ENCODE measurements around the gene FAM219B. TPM values are rescaled to one million over a fixed set of nuclear protein-coding genes. Genes with fewer than 3 reads are reported as not detected.
A peak's percentile ranks its signal among the peaks of the same experiment; 100 is the strongest.

The FAM219B gene
- total RNA-seq, 2 experiments from 2014 or later: 36.5 to 44.7 TPM

DNA sequence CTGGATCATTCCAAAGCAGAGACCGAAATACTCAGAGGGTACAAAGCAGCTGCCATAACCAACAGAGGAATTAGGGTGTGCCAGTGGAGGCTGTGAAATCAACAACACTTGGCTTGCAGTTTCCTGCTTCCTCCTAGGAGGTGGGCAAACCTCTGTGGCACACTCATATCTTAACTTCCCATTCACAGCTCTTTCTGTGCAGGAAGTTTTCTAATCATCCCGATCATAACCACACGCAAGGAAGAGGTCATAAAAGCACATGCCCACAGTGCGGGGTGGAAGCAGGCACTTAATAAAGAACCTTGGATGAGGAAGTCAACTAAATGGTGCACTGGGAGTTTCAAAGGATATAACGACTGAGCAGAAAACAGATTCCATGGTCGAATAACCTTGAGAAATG is 38.6 kb downstream of the FAM219B start:
- ChIA-PET CTCF (interaction anchor here (1.0 to 4.9 kb wide), 2 partner anchors 9 to 33 kb away, joined by 5 to 37 read pairs; no protein-coding TSS in a partner anchor), POLR2A (interaction anchor here (1.1 to 1.4 kb wide), 3 partner anchors 14 to 64 kb away, joined by 3 to 6 read pairs (median 4); partner anchors contain the start of gene ULK3)
- ATAC-seq: no peak
- Mint-ChIP-seq H3K36me3 (ENCODE audit: low read depth) (peaks cover 40% of the 10 kb centered on the region), H3K27ac (peak overlapping the region; percentile 44), H3K9me3 (no peaks in the 10 kb centered on the region), H3K4me3 (no peak overlapping the region), H3K4me1 (ENCODE audit: low read depth) (peaks cover 71% of the 10 kb centered on the region), H3K27me3 (no peaks in the 10 kb centered on the region)
- no peak for DNase-seq
- intact Hi-C loops (cut with micrococcal nuclease): no loop called here
- TF ChIP-seq, protein P1, sequence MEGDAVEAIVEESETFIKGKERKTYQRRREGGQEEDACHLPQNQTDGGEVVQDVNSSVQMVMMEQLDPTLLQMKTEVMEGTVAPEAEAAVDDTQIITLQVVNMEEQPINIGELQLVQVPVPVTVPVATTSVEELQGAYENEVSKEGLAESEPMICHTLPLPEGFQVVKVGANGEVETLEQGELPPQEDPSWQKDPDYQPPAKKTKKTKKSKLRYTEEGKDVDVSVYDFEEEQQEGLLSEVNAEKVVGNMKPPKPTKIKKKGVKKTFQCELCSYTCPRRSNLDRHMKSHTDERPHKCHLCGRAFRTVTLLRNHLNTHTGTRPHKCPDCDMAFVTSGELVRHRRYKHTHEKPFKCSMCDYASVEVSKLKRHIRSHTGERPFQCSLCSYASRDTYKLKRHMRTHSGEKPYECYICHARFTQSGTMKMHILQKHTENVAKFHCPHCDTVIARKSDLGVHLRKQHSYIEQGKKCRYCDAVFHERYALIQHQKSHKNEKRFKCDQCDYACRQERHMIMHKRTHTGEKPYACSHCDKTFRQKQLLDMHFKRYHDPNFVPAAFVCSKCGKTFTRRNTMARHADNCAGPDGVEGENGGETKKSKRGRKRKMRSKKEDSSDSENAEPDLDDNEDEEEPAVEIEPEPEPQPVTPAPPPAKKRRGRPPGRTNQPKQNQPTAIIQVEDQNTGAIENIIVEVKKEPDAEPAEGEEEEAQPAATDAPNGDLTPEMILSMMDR (IDR thresholded peaks at IDR 0.05): no peak

DNA sequence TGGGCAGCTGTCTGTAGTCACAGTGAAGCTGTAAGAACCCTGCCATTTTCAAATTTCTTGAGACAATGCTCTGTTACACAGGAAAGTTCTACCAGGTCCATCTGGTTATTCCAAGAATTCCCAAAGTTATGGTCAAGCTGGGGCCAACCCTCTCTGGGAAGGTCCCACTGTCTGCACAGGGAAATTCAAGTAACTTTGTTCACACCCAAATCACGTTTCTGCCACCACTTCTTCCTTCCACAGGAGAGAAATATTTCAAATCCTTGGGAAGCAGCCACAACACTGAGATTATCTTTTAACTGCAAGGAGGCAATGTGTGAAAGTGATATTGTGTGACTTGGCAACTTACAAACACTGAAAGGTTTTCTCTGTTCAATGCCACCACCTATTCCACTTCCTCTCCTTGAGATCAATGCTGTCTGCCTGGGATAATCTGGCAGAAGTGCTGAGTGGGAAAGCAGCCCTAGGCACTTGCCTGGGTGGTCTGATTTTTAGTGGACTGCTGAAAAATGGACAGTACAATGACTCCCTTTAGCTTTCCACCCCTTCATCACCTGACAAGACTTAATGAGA is 39.1 kb downstream of the FAM219B start:
- POLR2A ChIA-PET: interaction anchor here (1.1 to 1.4 kb wide), 3 partner anchors 14 to 64 kb away, joined by 3 to 6 read pairs (median 4); partner anchors contain the start of gene ULK3
- DNase-seq (no peak), ATAC-seq (no peak)
- no peak overlapping the region for H3K4me3 Mint-ChIP-seq
- intact Hi-C loops (cut with micrococcal nuclease): no loop called here
- TF ChIP-seq, protein P1 (IDR thresholded peaks at IDR 0.05): no peak
- H3K9me3 Mint-ChIP-seq: no peaks in the 10 kb centered on the region
- no peaks in the 10 kb centered on the region for H3K27me3 Mint-ChIP-seq
- peaks cover 67% of the 10 kb centered on the region for H3K4me1 Mint-ChIP-seq (ENCODE audit: low read depth)
- H3K36me3 Mint-ChIP-seq (ENCODE audit: low read depth): peaks cover 37% of the 10 kb centered on the region
- CTCF ChIA-PET: interaction anchor here (4.9 kb wide), 1 partner anchor 34 kb away, joined by 37 read pairs; no protein-coding TSS in a partner anchor
- peak overlapping the region; percentile 44 for H3K27ac Mint-ChIP-seq

DNA sequence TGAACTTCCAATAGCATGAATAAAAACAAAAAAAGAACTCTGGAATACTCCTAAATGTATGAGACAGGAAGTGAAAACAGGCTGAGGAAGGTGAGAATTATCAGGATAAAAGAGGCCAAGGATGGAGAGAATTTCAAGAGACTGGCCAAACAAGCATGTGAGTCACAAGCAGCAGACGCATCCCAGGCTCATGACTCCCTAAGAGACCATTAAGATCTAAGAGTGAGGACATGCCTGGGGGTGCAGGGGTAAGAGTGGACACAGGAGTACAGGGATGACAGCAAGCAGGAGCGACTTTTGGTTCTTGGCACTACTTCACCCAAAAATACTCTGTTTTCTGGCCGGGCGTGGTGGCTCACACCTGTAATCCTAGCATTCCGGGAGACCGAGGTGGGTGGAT is 40.6 kb downstream of the FAM219B start:
- H3K36me3 Mint-ChIP-seq (ENCODE audit: low read depth): peaks cover 36% of the 10 kb centered on the region
- H3K27ac Mint-ChIP-seq: peak overlapping the region; percentile 6
- ATAC-seq: no peak
- intact Hi-C loops (cut with micrococcal nuclease): no loop called here
- no peak for DNase-seq
- ChIA-PET CTCF (no interaction called here), POLR2A (no interaction called here)
- no peak overlapping the region for H3K4me3 Mint-ChIP-seq
- no peaks in the 10 kb centered on the region for H3K9me3 Mint-ChIP-seq
- H3K27me3 Mint-ChIP-seq: no peaks in the 10 kb centered on the region
- H3K4me1 Mint-ChIP-seq (ENCODE audit: low read depth): peaks cover 60% of the 10 kb centered on the region
- TF ChIP-seq, protein P1 (IDR thresholded peaks at IDR 0.05): no peak

DNA sequence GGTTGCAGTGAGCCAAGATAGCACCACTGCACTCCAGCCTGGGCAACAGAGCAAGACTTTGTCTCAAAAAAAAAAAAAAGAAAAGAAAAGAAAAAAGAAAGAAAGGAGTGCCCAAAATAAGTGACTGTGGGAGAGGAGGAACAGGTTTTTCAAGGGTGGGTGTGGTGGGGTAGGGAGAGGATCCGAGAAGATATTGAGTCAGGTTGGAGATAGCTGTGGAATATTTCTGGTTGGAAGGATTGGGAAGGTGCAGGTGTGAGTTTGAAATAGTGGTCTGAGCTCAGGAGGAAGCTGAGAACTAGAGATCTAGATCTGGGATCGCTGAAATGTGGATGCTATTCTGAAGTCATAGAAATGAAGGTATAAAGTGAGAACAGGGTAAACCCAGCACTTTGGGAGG is 41.3 kb downstream of the FAM219B start:
- Mint-ChIP-seq H3K27ac (peak overlapping the region; percentile 64), H3K36me3 (ENCODE audit: low read depth) (peaks cover 31% of the 10 kb centered on the region), H3K27me3 (no peaks in the 10 kb centered on the region), H3K4me3 (no peak overlapping the region), H3K9me3 (no peaks in the 10 kb centered on the region), H3K4me1 (ENCODE audit: low read depth) (peaks cover 52% of the 10 kb centered on the region)
- CTCF ChIA-PET: no interaction called here
- DNase-seq (no peak), ATAC-seq (no peak)
- intact Hi-C loops (cut with micrococcal nuclease): no loop called here
- POLR2A ChIA-PET: interaction anchor here (0.7 kb wide), 1 partner anchor 23 kb away, joined by 4 read pairs; no protein-coding TSS in a partner anchor
- TF ChIP-seq, protein P1 (IDR thresholded peaks at IDR 0.05): no peak

DNA sequence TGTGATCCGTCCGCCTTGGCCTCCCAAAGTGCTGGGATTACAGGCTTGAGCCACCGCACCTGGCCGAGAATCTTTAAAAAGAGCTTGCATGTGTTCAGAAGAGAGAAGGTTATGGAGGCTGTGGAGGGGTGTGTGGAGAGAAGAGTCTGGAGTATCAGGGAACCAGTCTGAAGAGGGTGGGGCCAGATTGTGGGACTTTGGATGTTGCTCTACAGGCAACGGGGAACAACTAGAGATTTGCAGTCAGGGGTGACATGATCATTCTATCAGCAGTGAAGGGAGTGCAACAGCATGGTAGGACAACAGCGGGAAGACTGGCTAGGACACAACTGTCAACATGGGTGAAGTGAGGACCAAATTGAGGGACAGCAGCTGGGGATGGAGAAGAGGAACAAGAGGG is 42.4 kb downstream of the FAM219B start:
- H3K27me3 Mint-ChIP-seq: no peaks in the 10 kb centered on the region
- ChIA-PET CTCF (interaction anchor here (1.0 to 1.8 kb wide), 2 partner anchors 37 to 233 kb away, joined by 3 to 7 read pairs; no protein-coding TSS in a partner anchor), POLR2A (no interaction called here)
- H3K9me3 Mint-ChIP-seq: no peaks in the 10 kb centered on the region
- peaks cover 48% of the 10 kb centered on the region for H3K4me1 Mint-ChIP-seq (ENCODE audit: low read depth)
- DNase-seq (no peak), ATAC-seq (no peak)
- peak overlapping the region; percentile 8 for H3K27ac Mint-ChIP-seq
- no peak overlapping the region for H3K4me3 Mint-ChIP-seq
- peaks cover 29% of the 10 kb centered on the region for H3K36me3 Mint-ChIP-seq (ENCODE audit: low read depth)
- intact Hi-C loops (cut with micrococcal nuclease): no loop called here
- TF ChIP-seq, protein P1 (IDR thresholded peaks at IDR 0.05): no peak
